IMR-90 (cell line): ENCODE measurements around the gene IDH3G. TPM values are rescaled to one million over a fixed set of nuclear protein-coding genes. Genes with fewer than 3 reads are reported as not detected.

Experiments used
- ATAC-seq: fragments of 200-7000 bp; cut with Tn5 transposase; 2 replicates; pipeline ENCODE4 v1.9.1; 2020; ENCODE audit warnings: low read depth, mild to moderate bottlenecking, moderate library complexity
- BruUV-seq: library from RNA; stranded (reverse); fragments of 400-500 nt; replicated peaks from 2 replicates; lab custom pipeline; 2021; lab: Mats Ljungman, UMichigan
- CTCF ChIA-PET: fragments of 300-600 bp; formaldehyde crosslinking; extraction: SDS; loops from one replicate; lab custom pipeline; 2021; ENCODE audit warnings: antibody characterized with exemption; lab: Yijun Ruan, JAX
- POLR2A ChIA-PET: fragments of 300-600 bp; sonication (Branson Sonifier 250); formaldehyde crosslinking; loops from one replicate; lab custom pipeline; 2022; ENCODE audit warnings: antibody characterized with exemption; ENCODE audit not compliant: unreplicated experiment; lab: Charles Lee
- DNase-seq: peaks from one replicate; pipeline ENCODE4 v3.0.0; 2013
- H2AFZ ChIP-seq: replicated peaks from 2 replicates; pipeline ENCODE3; 2013; ENCODE audit warnings: low read length, mild to moderate bottlenecking; ENCODE audit not compliant: poor library complexity
- H2AK5ac ChIP-seq: 2 replicates; pipeline ENCODE4 v1.6.1; 2013; ENCODE audit warnings: low read depth, low read length, inconsistent platforms
- H2AK9ac ChIP-seq: replicated peaks from 2 replicates; pipeline ENCODE3; 2013; ENCODE audit warnings: mild to moderate bottlenecking, low read depth, low read length, moderate library complexity; ENCODE audit not compliant: poor library complexity
- H2BK120ac ChIP-seq: 2 replicates; pipeline ENCODE4 v1.6.1; 2013; ENCODE audit warnings: low read depth, low read length, inconsistent platforms
- H2BK15ac ChIP-seq: 3 replicates; pipeline ENCODE4 v1.6.1; 2013; ENCODE audit warnings: low read depth, low read length, inconsistent platforms
- H2BK20ac ChIP-seq: 2 replicates; pipeline ENCODE4 v1.6.1; 2013; ENCODE audit warnings: low read depth, mild to moderate bottlenecking, inconsistent platforms, low read length, moderate library complexity
- H2BK5ac ChIP-seq: 2 replicates; pipeline ENCODE4 v1.6.1; 2013; ENCODE audit warnings: mild to moderate bottlenecking, low read depth, low read length, inconsistent platforms; ENCODE audit not compliant: poor library complexity, severe bottlenecking
- H3K14ac ChIP-seq: replicated peaks from 2 replicates; pipeline ENCODE4 v1.6.1; 2013; ENCODE audit warnings: low read depth, low read length, inconsistent platforms
- H3K18ac ChIP-seq: 2 replicates; pipeline ENCODE4 v1.6.1; 2013; ENCODE audit warnings: low read depth, low read length, control low read depth
- H3K23ac ChIP-seq: 2 replicates; pipeline ENCODE4 v1.6.1; 2013; ENCODE audit warnings: low read depth, low read length, inconsistent platforms
- H3K27ac ChIP-seq: 2 replicates; pipeline ENCODE4 v1.5.1; 2013; ENCODE audit warnings: mild to moderate bottlenecking, control low read depth, low read length; ENCODE audit not compliant: insufficient read depth
- H3K27me3 ChIP-seq: 2 replicates; pipeline ENCODE4 v1.6.1; 2013; ENCODE audit warnings: low read length; ENCODE audit not compliant: control insufficient read depth, insufficient read depth
- H3K36me3 ChIP-seq: 2 replicates; pipeline ENCODE4 v1.6.1; 2013; ENCODE audit warnings: low read length, mixed read lengths; ENCODE audit not compliant: control insufficient read depth, insufficient read depth
- H3K4ac ChIP-seq: 2 replicates; pipeline ENCODE4 v1.6.1; 2013; ENCODE audit warnings: low read depth, low read length, inconsistent platforms
- H3K4me1 ChIP-seq: 2 replicates; pipeline ENCODE4 v1.6.1; 2013; ENCODE audit warnings: low read length, mixed read lengths; ENCODE audit not compliant: control insufficient read depth, insufficient read depth
- H3K4me2 ChIP-seq: 2 replicates; pipeline ENCODE4 v1.6.1; 2013; ENCODE audit warnings: low read depth, mild to moderate bottlenecking, control low read depth, low read length, moderate library complexity
- H3K4me3 ChIP-seq: 2 replicates; pipeline ENCODE4 v1.5.1; 2013; ENCODE audit warnings: low read depth, mild to moderate bottlenecking, control low read depth, low read length, moderate library complexity; ENCODE audit not compliant: insufficient read depth
- H3K56ac ChIP-seq: 2 replicates; pipeline ENCODE4 v1.6.1; 2013; ENCODE audit warnings: low read length, inconsistent platforms; ENCODE audit not compliant: insufficient read depth; ENCODE audit errors: extremely low read depth
- H3K79me1 ChIP-seq, 2 experiments: 2 replicates each; pipeline ENCODE4 v1.6.1; 2013; ENCODE audit warnings: low read length in 2 of 2, inconsistent platforms in 1 of 2, low read depth in 1 of 2
- H3K9ac ChIP-seq: 2 replicates; pipeline ENCODE4 v1.6.1; 2013; ENCODE audit warnings: low read depth, low read length, control low read depth
- H3K9me1 ChIP-seq: 2 replicates; pipeline ENCODE4 v1.6.1; 2013; ENCODE audit warnings: low read length, inconsistent platforms; ENCODE audit not compliant: insufficient read depth
- H3K9me3 ChIP-seq: 2 replicates; pipeline ENCODE4 v1.6.1; 2013; ENCODE audit warnings: low read length; ENCODE audit not compliant: control insufficient read depth, insufficient read depth
- H4K20me1 ChIP-seq: 2 replicates; pipeline ENCODE4 v1.6.1; 2013; ENCODE audit warnings: low read length, inconsistent platforms; ENCODE audit not compliant: insufficient read depth
- H4K5ac ChIP-seq: 2 replicates; pipeline ENCODE4 v1.6.1; 2013; ENCODE audit warnings: mild to moderate bottlenecking, low read depth, low read length, control low read depth
- H4K8ac ChIP-seq, 2 experiments: 2 replicates each; pipeline ENCODE4 v1.6.1; 2013; ENCODE audit warnings: low read depth in 2 of 2, low read length in 2 of 2, control low read depth in 1 of 2, inconsistent platforms in 1 of 2
- H4K91ac ChIP-seq: 2 replicates; pipeline ENCODE4 v1.6.1; 2013; ENCODE audit warnings: low read depth, low read length, inconsistent platforms; ENCODE audit not compliant: insufficient read depth
- CEBPB ChIP-seq: IDR thresholded peaks from 2 replicates; pipeline ENCODE4 v1.6.1; 2012; ENCODE audit warnings: low read depth, low read length, improper control_type of control experiment
- FOS ChIP-seq: fragments of 150-350 bp; IDR thresholded peaks from 2 replicates; pipeline ENCODE4 v1.6.1; 2016; ENCODE audit warnings: low read depth, low read length
- POLR2A ChIP-seq: IDR thresholded peaks from 2 replicates; pipeline ENCODE4 v1.6.1; 2012; ENCODE audit warnings: mild to moderate bottlenecking, low read depth, low read length
- RAD21 ChIP-seq: IDR thresholded peaks from 2 replicates; pipeline ENCODE4 v1.6.1; 2012; ENCODE audit warnings: low read length, improper control_type of control experiment
- SMC3 ChIP-seq: fragments of 150-350 bp; IDR thresholded peaks from 2 replicates; pipeline ENCODE4 v1.6.1; 2016; ENCODE audit warnings: low read depth, mild to moderate bottlenecking, antibody characterized with exemption, low read length, moderate library complexity
- WGBS, 2 experiments: methylation state at CpG; one replicate each; pipeline versions ENCODE4 v1.1.5 to v1.1.7; 2013; ENCODE audit warnings: missing lambda C conversion rate in 2 of 2; ENCODE audit not compliant: insufficient read length in 1 of 2; ENCODE audit errors: extremely low coverage in 2 of 2; 5-methylcytosine and 5-hydroxymethylcytosine counted together
- dilution Hi-C: fragments of 300-500 bp; cut with HindIII; formaldehyde crosslinking; loops from one replicate; pipeline ENCODE4 v1.14.3; 2018; ENCODE audit warnings: low sequenced_read_pairs; ENCODE audit not compliant: unreplicated experiment
- in situ Hi-C: fragments of 300-500 bp; cut with MboI; formaldehyde crosslinking; loops from 3 replicates; pipeline ENCODE4 v1.14.3; 2019; ENCODE audit warnings: low sequenced_read_pairs, inconsistent platforms, mixed read lengths
- intact Hi-C: fragments of 100-400 bp; cut with micrococcal nuclease; formaldehyde crosslinking; loops from 2 replicates; pipeline ENCODE4 v1.10.0; 2022
- polyA plus RNA-seq, 3 experiments: library from polyadenylated mRNA; depleted of rRNA; stranded (reverse); fragments of >200 nt; gene quantifications; 2 replicates each; pipeline ENCODE4 v1.2.3, GENCODE V29; 2012; ENCODE audit warnings: low replicate concordance in 1 of 3
- total RNA-seq: library from RNA; depleted of rRNA; stranded (reverse); fragments of >200 nt; gene quantifications from 2 replicates; pipeline ENCODE4 v1.2.3, GENCODE V29; 2012

Gene IDH3G
- total and polyA plus RNA-seq, 2 of the 4 experiments (the other 2 are of a cell fraction), result 79.4 to 85.7 TPM

GRCh38 chrX:153762626-153763173 is 31.5 kb downstream of the IDH3G start:
- Histone ChIP-seq H2BK15ac (no peak overlapping the region), H2BK20ac (no peak overlapping the region), H2AFZ (no peak overlapping the region), H3K18ac (no peak overlapping the region), H3K27me3 (no peaks in the 10 kb centered on the region), H2AK9ac (no peak overlapping the region), H3K9me1 (no peaks in the 10 kb centered on the region), H3K4me1 (peaks cover 17% of the 10 kb centered on the region), H3K9me3 (no peaks in the 10 kb centered on the region; the same call in 1 of the 2 replicates), H3K9ac (no peak overlapping the region), H4K20me1 (no peaks in the 10 kb centered on the region; the same call in 1 of the 2 replicates), H4K91ac (no peak overlapping the region), H3K23ac (no peak overlapping the region), H4K5ac (no peak overlapping the region), H4K8ac (no peak overlapping the region), H3K79me1 (peaks cover 0 to 17% of the 10 kb centered on the region in 2 experiments; a peak in 2 of 4 replicates), H3K14ac (no peak overlapping the region), H2AK5ac (no peak overlapping the region), H2BK5ac (no peak overlapping the region), H3K4ac (no peak overlapping the region), H2BK120ac (no peak overlapping the region), H3K36me3 (no peaks in the 10 kb centered on the region), H3K27ac (no peak overlapping the region), H3K56ac (no peak overlapping the region), H3K4me2 (no peak overlapping the region), H3K4me3 (no peak overlapping the region)
- dilution Hi-C loops (no loop called here), in situ Hi-C loops (loop anchor here (10.0 kb wide), 1 partner anchor 202 kb away; no protein-coding TSS in a partner anchor), intact Hi-C loops (no loop called here)
- ATAC-seq, result no peak
- POLR2A ChIA-PET, result no interaction called here
- no TSS peak for BruUV-seq
- 88% methylated on average over 4 of the region's 14 CpGs; no CpG with 5 or more reads in 1 of the 2 experiments for WGBS, 2 experiments
- DNase-seq, result no peak
- TF ChIP-seq POLR2A (no peak), CEBPB (no peak), FOS (no peak), SMC3 (no peak), RAD21 (no peak)
- CTCF ChIA-PET, result interaction anchor here (0.9 kb wide), 1 partner anchor 183 kb away, joined by 3 read pairs; no protein-coding TSS in a partner anchor
